GM12891 (cell line): ENCODE data around the gene ASAP3.

Source experiments
- POLR2A ChIP-seq: IDR thresholded peaks from 2 replicates; pipeline ENCODE4 v1.6.1; 2011; ENCODE audit warnings: low read depth, low read length, control low read depth
- POLR2AphosphoS5 ChIP-seq: IDR thresholded peaks from 2 replicates; pipeline ENCODE4 v1.6.1; 2011; ENCODE audit warnings: low read depth, low read length, control low read depth
- TAF1 ChIP-seq: IDR thresholded peaks from 2 replicates; pipeline ENCODE4 v1.6.1; 2011; ENCODE audit warnings: low read depth, low read length, control low read depth

DNA sequence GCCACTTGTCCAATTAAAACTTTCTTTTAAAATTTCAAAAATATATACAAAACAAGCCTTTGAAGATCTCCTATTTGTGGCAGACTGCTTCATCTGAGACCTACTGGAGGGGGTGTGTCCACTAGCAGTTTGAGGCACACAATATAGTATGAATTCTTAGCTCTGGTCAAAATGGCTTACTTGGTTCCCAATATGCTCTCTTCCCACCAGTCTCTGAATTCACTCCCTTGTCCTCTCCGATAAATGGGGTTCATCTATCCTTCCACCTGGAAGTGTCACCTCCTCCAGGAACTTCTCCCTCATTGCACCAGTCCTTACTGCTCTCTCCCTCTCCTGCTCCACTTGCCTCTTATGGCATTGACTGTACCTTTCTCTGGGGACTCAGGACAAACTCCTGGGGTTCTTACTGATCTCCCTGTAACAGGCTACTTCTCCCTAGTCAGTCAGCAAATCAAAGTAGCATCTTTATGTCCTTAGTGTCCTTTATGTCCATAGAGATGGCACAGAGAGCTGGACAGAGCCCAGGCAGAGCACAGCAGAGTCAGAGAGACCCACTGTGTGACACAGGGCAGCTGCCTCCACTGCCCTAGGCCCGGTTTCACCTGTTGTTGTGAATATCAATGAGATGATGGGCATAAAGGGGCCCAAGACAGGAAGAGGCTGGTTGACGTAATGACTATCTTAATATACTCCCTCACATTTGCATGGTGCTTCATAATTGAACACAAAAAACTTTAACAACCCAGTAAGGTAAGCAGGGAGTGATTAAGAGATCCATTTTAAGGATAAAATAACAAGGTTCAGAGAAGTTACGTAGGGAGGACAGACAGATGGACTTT lies 3.6 kb downstream of the ASAP3 start:
- TF ChIP-seq POLR2A = no peak
- no peak for TF ChIP-seq TAF1
- no peak for TF ChIP-seq POLR2AphosphoS5
